NCI-H187 (cell line): Measurements from ENCODE around the gene WRAP53.

Source experiments
- DNase-seq, 2 experiments: peaks; one replicate each; lab custom pipeline; 2025; lab: John Stamatoyannopoulos, UW

Gene WRAP53

DNA sequence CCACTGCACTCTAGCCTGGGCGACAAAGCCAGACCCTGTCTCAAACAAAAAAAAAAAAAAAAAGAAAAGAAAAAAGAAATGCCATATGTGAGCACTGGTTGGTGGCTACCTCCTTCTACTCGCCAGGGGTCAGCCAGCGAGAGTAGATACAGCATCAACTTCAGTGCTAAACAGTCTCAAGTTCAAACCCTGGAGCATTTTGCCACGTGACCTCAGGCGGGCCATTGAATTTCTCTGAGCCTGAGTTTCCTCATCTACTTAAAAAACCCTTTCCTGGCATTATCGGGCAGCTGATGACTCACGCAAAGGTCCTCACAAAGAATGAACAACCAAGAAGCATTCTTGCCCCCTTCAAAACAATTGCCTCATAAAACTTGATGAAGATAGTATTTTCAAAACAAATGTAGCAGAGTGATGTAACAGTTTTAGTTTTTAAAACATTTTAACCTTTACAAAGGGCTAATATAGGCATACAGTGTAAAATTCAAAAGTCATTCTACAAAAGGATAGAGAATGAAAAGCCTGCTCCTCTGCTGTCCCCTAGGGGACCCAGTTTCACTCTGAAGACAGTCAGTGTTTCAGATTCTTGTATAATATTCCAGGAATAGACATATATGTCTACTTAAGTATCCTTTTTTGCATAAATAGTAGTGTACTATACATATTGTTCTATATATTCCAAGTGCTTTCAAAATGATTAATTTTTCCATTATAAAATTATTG, 57.6 kb downstream of the WRAP53 start:
- DNase-seq: no peak

DNA sequence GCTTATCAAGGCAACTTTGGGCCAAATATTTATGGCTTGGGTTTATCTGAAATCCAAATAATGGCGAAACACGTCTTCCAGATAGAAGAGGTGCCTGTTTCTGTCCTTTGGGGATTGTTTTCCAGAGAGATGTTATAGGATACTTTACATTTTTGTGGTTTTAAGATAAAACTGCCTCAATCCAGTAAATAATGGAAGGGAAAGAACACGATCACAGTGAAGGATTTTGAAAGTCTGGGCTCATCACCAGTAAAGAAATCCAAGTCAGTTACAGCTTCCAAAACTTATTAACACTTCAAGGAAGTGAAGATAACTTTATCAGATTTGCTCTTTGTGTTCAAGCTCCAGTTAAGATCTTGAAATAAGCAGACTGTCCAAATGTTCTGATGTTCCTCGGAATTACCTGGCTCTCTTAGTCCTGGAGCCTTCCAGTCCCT, 59.4 kb downstream of the WRAP53 start:
- no peak for DNase-seq

DNA sequence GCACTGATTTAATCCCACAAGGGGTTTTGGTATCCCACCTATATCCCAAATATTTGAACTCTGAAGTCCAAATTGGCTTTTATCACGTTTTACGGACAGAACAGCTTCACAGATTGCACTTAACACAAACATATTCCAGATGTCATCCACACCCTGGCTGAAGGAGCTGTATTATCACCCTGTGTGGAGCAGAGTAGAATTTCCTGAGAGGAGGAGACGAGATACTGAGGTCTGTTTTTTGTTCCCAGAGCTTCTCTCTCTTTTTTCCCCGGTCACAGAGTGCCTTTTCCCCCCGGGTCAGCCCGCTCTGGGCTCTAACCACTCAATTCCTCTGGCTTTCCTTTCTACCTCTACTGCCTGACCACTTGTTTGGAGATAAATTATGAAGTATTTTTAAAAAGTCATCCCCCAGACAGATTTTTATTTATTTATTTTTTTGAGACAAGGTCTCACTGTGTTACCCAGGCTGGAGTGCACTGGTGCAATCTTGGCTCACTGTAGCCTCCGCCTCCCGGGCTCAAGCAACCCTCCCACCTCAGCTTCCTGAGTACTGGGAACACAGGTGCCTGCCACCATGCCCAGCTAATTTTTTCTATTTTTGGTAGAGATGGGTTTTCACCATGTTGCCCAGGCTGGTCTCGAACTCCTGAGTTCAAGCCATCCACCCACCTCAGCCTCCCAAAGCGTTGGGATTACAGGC, 59.9 kb downstream of the WRAP53 start:
- DNase-seq: no peak

DNA sequence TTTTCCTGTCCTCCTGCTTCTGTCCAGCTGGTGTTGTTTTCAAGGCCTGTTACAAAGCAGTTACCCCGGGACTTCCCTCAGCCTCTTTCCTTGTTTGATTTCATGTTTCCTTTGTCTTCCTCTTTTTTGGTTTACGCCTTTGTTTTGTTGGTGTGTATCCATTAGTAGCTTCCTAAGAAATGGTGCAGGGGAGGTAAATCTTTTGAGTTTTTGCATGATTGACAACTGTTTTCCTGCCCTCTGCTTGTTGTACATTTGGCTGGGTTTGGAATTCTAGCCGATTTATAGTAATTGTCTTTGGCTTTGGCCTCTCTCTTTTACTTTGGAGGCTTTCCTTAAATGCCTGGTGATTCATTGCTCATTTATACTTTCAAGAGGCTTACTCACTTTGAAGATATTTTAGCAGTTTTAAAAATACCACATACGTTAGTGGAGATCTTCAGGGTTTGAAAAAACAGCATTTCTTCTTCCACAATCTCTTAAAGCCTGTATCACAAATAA, 62.1 kb downstream of the WRAP53 start:
- no peak for DNase-seq
